Neuronal stem cell (in vitro differentiated cells): Measurements from ENCODE around the gene CCDC178.

Experiments used
- DNase-seq: peaks from one replicate; pipeline ENCODE4 v3.0.0-alpha.2; 2013; ENCODE audit warnings: low spot score
- H2AFZ ChIP-seq: one replicate; pipeline ENCODE4 v1.6.1; 2013; ENCODE audit warnings: mild to moderate bottlenecking, low read length, inconsistent platforms
- H2AK5ac ChIP-seq: 2 replicates; pipeline ENCODE4 v1.6.1; 2013; ENCODE audit warnings: low read depth, mild to moderate bottlenecking, inconsistent platforms, low read length, moderate library complexity, mixed read lengths
- H2BK120ac ChIP-seq: 2 replicates; pipeline ENCODE4 v1.6.1; 2013; ENCODE audit warnings: low read depth, mild to moderate bottlenecking, inconsistent platforms, low read length, moderate library complexity, mixed read lengths
- H2BK12ac ChIP-seq: one replicate; pipeline ENCODE4 v1.6.1; 2013; ENCODE audit warnings: low read length, inconsistent platforms
- H2BK15ac ChIP-seq: 2 replicates; pipeline ENCODE4 v1.6.1; 2013; ENCODE audit warnings: mild to moderate bottlenecking, low read length, inconsistent platforms, mixed read lengths
- H2BK5ac ChIP-seq: one replicate; pipeline ENCODE4 v1.6.1; 2013; ENCODE audit warnings: inconsistent platforms, mild to moderate bottlenecking, low read length, moderate library complexity
- H3K14ac ChIP-seq: one replicate; pipeline ENCODE4 v1.6.1; 2013; ENCODE audit warnings: low read length, inconsistent platforms
- H3K18ac ChIP-seq: 2 replicates; pipeline ENCODE4 v1.6.1; 2013; ENCODE audit warnings: low read length, inconsistent platforms
- H3K23ac ChIP-seq: 2 replicates; pipeline ENCODE4 v1.6.1; 2013; ENCODE audit warnings: low read depth, mild to moderate bottlenecking, mixed read lengths, low read length, inconsistent platforms; ENCODE audit not compliant: poor library complexity
- H3K27ac ChIP-seq: replicated peaks from 3 replicates; pipeline ENCODE4 v1.5.1; 2013; ENCODE audit warnings: low read length, inconsistent platforms
- H3K27me3 ChIP-seq, 3 experiments: 2 replicates each; pipeline ENCODE4 v1.6.1; 2013; ENCODE audit warnings: low read length in 3 of 3, mild to moderate bottlenecking in 2 of 3, inconsistent platforms in 1 of 3, low read depth in 1 of 3, mixed read lengths in 1 of 3, moderate library complexity in 1 of 3; ENCODE audit not compliant: control insufficient read depth in 3 of 3, insufficient read depth in 3 of 3
- H3K36me3 ChIP-seq, 2 donors: replicated peaks in 1 of 2; 2 replicates each; pipeline ENCODE4 v1.6.1; 2013; ENCODE audit warnings: low read length in 2 of 2; ENCODE audit not compliant: control insufficient read depth in 2 of 2, insufficient read depth in 2 of 2
- H3K4ac ChIP-seq: 2 replicates; pipeline ENCODE4 v1.6.1; 2013; ENCODE audit warnings: inconsistent platforms, mild to moderate bottlenecking, low read length, moderate library complexity
- H3K4me1 ChIP-seq, 2 donors: 1 replicate in 1 of 2; 2 replicates in 1 of 2; pipeline ENCODE4 v1.6.1; 2013; ENCODE audit warnings: low read length in 2 of 2, low read depth in 1 of 2; ENCODE audit not compliant: control insufficient read depth in 2 of 2, insufficient read depth in 1 of 2
- H3K4me2 ChIP-seq: one replicate; pipeline ENCODE4 v1.6.1; 2013; ENCODE audit warnings: mild to moderate bottlenecking, low read length, inconsistent platforms; ENCODE audit not compliant: insufficient read depth, poor library complexity, severe bottlenecking
- H3K4me3 ChIP-seq, 2 donors: 2 replicates each; pipeline ENCODE4 v1.5.1; 2013; ENCODE audit warnings: low read length in 2 of 2, mild to moderate bottlenecking in 2 of 2, inconsistent platforms in 1 of 2, moderate library complexity in 1 of 2
- H3K79me1 ChIP-seq: one replicate; pipeline ENCODE4 v1.6.1; 2013; ENCODE audit warnings: low read depth, mild to moderate bottlenecking, inconsistent platforms, low read length, moderate library complexity
- H3K9ac ChIP-seq: one replicate; pipeline ENCODE4 v1.6.1; 2013; ENCODE audit warnings: mild to moderate bottlenecking, low read depth, low read length, inconsistent platforms; ENCODE audit not compliant: poor library complexity
- H3K9me3 ChIP-seq, 2 donors: replicated peaks in 1 of 2; 2 replicates each; pipeline versions ENCODE3 to v1.6.1; 2013; ENCODE audit warnings: low read length in 2 of 2, mild to moderate bottlenecking in 2 of 2, inconsistent platforms in 1 of 2, low read depth in 1 of 2, mixed read lengths in 1 of 2, moderate library complexity in 1 of 2; ENCODE audit not compliant: control insufficient read depth in 2 of 2, insufficient read depth in 1 of 2
- H4K8ac ChIP-seq: one replicate; pipeline ENCODE4 v1.6.1; 2013; ENCODE audit warnings: low read depth, mild to moderate bottlenecking, inconsistent platforms, low read length, moderate library complexity
- H4K91ac ChIP-seq: one replicate; pipeline ENCODE4 v1.6.1; 2013; ENCODE audit warnings: low read length, low read depth, mild to moderate bottlenecking, inconsistent platforms; ENCODE audit not compliant: poor library complexity
- WGBS, 2 donors: extraction: QIAGEN DNeasy Blood & Tissue Kit; methylation state at CpG; one replicate each; pipeline ENCODE4 v1.1.7; 2013; ENCODE audit warnings: missing lambda C conversion rate in 2 of 2, mixed read lengths in 1 of 2; ENCODE audit not compliant: insufficient read length in 2 of 2, insufficient replicate concordance in 1 of 2; ENCODE audit errors: extremely low coverage in 2 of 2; 5-methylcytosine and 5-hydroxymethylcytosine counted together

Gene CCDC178

DNA sequence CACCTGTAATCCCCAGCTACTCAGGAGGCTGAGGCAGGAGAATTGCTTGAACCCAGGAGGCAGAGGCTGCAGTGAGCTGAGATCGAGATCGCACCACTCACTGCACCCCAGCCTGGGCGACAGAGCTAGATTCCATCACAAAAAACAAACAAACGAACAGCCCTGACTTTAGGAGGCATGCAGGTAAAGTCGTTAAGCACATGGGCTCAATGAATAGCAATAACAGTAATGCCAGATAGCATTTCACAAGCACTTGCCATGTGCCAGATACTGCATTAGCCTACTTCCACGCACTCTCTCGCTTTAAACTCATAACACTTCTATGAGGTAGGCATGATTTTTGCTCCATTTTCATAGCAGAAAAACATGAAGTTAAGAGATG lies 532.1 kb downstream of the CCDC178 start:
- Histone ChIP-seq H3K4me1 (peaks cover 5 to 16% of the 10 kb centered on the region in 2 donors), H3K79me1 (no peaks in the 10 kb centered on the region), H2BK12ac (no peak overlapping the region), H3K23ac (no peak overlapping the region), H2AFZ (no peak overlapping the region), H3K27ac (no peak overlapping the region), H3K4me2 (no peak overlapping the region), H2BK120ac (no peak overlapping the region), H3K36me3 (no peaks in the 10 kb centered on the region), H3K4me3 (no peak overlapping the region), H2AK5ac (no peak overlapping the region), H3K27me3 (no peaks in the 10 kb centered on the region), H2BK5ac (no peak overlapping the region), H4K91ac (no peak overlapping the region), H3K9ac (no peak overlapping the region), H3K4ac (no peak overlapping the region), H3K9me3 (no peaks in the 10 kb centered on the region), H2BK15ac (no peak overlapping the region), H4K8ac (no peak overlapping the region), H3K18ac (no peak overlapping the region), H3K14ac (no peak overlapping the region)
- WGBS, 2 donors: no CpG with 5 or more reads among the region's 7 CpGs
- DNase-seq: no peak

DNA sequence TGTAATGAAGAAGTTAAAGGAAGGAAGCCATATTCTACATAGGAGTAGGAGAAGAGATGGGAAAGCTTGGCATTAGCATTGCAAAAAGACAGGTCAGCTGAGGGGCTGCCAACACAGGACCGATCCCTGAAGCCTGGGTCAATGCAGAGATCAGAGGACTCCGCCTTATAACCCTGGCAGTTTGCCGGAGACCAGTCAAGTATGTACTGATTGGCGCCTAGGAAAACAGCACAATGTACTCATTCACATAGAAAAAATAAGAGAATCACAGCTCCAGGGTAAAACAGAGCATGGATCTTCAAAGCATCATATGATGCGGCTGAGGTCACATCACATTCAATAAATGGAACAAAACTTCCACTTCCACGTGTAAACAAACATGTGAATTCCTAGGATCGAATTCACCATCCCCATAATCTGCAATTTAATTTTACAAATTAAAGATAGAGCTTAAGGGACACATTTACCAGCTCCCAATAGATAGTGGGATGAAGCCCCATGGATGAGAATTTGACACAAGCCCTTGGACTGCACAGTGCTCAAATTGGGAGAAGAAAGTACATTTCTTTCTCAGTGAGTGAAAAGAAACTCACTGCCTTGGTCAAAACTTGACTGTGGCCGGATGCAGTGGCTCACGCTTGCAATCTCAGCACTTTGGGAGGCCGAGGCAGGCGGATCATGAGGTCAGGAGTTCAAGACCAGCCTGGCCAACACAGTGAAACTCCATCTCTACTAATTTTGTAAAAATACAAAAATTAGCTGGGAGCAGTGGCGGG lies 532.7 kb downstream of the CCDC178 start:
- Histone ChIP-seq H2BK12ac (no peak overlapping the region), H2BK15ac (no peak overlapping the region), H3K23ac (no peak overlapping the region), H3K4me3 (no peak overlapping the region), H3K36me3 (no peaks in the 10 kb centered on the region), H4K91ac (no peak overlapping the region), H3K27ac (no peak overlapping the region), H2AK5ac (no peak overlapping the region), H3K79me1 (no peaks in the 10 kb centered on the region), H3K4me2 (no peak overlapping the region), H3K9ac (no peak overlapping the region), H3K4me1 (peaks cover 5 to 16% of the 10 kb centered on the region in 2 donors), H3K4ac (no peak overlapping the region), H3K14ac (no peak overlapping the region), H4K8ac (no peak overlapping the region), H2BK5ac (no peak overlapping the region), H3K9me3 (no peaks in the 10 kb centered on the region), H2AFZ (no peak overlapping the region), H3K18ac (no peak overlapping the region), H2BK120ac (no peak overlapping the region), H3K27me3 (no peaks in the 10 kb centered on the region)
- no CpG with 5 or more reads among the region's 12 CpGs for WGBS, 2 donors
- no peak for DNase-seq

DNA sequence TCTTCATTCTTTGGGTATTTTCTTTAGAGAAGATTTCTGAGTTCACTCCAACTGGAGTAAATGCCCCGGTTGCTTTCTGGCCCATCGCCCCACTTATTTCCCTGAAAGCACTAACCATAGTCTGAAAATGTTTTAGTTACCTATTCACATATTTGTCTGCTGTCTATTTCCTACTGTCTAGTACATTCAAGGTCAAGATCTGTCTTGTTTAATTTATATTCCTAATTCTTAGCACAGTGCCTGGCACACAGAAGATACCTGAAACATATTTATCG lies 533.3 kb downstream of the CCDC178 start:
- Histone ChIP-seq H4K8ac (no peak overlapping the region), H3K4me3 (no peak overlapping the region), H3K14ac (no peak overlapping the region), H3K4me1 (peaks cover 5 to 16% of the 10 kb centered on the region in 2 donors), H2BK120ac (no peak overlapping the region), H3K27ac (no peak overlapping the region), H3K36me3 (no peaks in the 10 kb centered on the region), H2AK5ac (no peak overlapping the region), H3K23ac (no peak overlapping the region), H4K91ac (no peak overlapping the region), H3K4me2 (no peak overlapping the region), H3K9ac (no peak overlapping the region), H2AFZ (no peak overlapping the region), H2BK5ac (no peak overlapping the region), H2BK15ac (no peak overlapping the region), H3K79me1 (no peaks in the 10 kb centered on the region), H3K4ac (no peak overlapping the region), H3K9me3 (no peaks in the 10 kb centered on the region), H3K18ac (no peak overlapping the region), H2BK12ac (no peak overlapping the region), H3K27me3 (no peaks in the 10 kb centered on the region)
- DNase-seq: no peak
- WGBS, 2 donors: no CpG with 5 or more reads among the region's 3 CpGs

DNA sequence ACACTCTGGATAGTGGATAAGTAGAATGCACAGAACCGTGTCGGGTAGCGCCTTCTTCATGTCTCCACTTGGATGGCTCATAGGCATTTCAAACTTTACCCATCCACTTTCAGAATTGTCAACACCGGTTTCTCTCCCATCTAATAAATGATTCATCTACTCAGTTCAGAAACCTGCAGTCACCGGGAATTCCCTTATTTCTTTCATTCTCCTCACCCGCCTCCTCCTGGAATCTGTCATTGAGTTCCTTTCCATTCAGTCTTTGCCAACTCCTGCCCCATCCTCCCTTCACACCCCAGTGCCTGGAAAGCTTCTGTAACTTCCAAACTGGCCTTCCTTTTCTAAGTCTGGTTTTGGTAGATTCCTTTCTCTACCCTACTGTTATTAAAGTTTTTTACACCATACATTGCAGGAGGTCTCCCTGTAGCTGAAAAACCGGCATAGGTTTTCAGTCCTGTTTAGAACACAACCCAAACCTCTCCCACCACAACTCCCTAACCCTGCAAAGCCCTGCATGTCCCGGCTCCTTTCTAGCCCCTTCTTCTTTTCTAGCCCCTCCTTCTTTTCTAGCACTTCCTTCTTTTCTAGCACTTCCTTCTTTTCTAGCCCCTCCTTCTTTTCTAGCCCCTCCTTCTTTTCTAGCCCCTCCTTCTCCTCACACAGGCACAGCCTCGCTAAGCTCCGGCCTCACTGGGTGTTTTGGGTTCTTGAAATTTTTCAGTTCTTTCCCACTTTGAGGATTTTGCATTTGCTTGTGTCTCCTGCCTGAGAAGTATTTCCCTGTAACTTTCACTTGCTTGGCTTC lies 533.8 kb downstream of the CCDC178 start:
- no peak overlapping the region for H2BK120ac ChIP-seq
- H2AFZ ChIP-seq: no peak overlapping the region
- H3K9me3 ChIP-seq: no peaks in the 10 kb centered on the region
- H3K4ac ChIP-seq: no peak overlapping the region
- no peak overlapping the region for H2BK12ac ChIP-seq
- no peak overlapping the region for H3K14ac ChIP-seq
- no peaks in the 10 kb centered on the region for H3K36me3 ChIP-seq
- no peak for DNase-seq
- no peak overlapping the region for H3K9ac ChIP-seq
- no peak overlapping the region for H3K4me2 ChIP-seq
- no peak overlapping the region for H2AK5ac ChIP-seq
- H2BK5ac ChIP-seq: no peak overlapping the region
- no peaks in the 10 kb centered on the region for H3K27me3 ChIP-seq
- H3K4me3 ChIP-seq: no peak overlapping the region
- H4K8ac ChIP-seq: no peak overlapping the region
- H4K91ac ChIP-seq: no peak overlapping the region
- H3K27ac ChIP-seq: no peak overlapping the region
- no peak overlapping the region for H3K18ac ChIP-seq
- no peak overlapping the region for H2BK15ac ChIP-seq
- no peak overlapping the region for H3K23ac ChIP-seq
- peaks cover 5 to 16% of the 10 kb centered on the region in 2 donors for H3K4me1 ChIP-seq
- no CpG with 5 or more reads among the region's 10 CpGs for WGBS, 2 donors
- H3K79me1 ChIP-seq: no peaks in the 10 kb centered on the region
